OCI-M1 (cell line): ENCODE data around the gene KCNMA1.
A peak's percentile ranks its signal among the peaks of the same experiment; 100 is the strongest.
"Not testable (repeated sequence)": the region's sequence is repeated elsewhere in the genome, so short reads cannot be mapped to it uniquely, and the experiment has no call there.

ENCODE experiments used
- DNase-seq: peaks from one replicate; lab custom pipeline; 2025; lab: John Stamatoyannopoulos, UW

The KCNMA1 gene

GRCh38 chr10:77416311-77417135 is 221.1 kb downstream of the KCNMA1 start:
- no peak for DNase-seq

- DNase-seq, result no peak
Observed at GRCh38 chr10:77415313-77415960, 222.2 kb downstream of the KCNMA1 start.

GRCh38 chr10:77413231-77413630 is 224.4 kb downstream of the KCNMA1 start:
- no peak for DNase-seq

- not testable (repeated sequence) for DNase-seq
Observed at GRCh38 chr10:77412573-77413133, 225.0 kb downstream of the KCNMA1 start.

GRCh38 chr10:77411805-77412204 is 225.8 kb downstream of the KCNMA1 start:
- no peak for DNase-seq

GRCh38 chr10:77410523-77410922 is 227.1 kb downstream of the KCNMA1 start:
- DNase-seq, result no peak

- DNase-seq, result no peak
Observed at GRCh38 chr10:77409697-77410471, 227.7 kb downstream of the KCNMA1 start.

- no peak for DNase-seq
Observed at GRCh38 chr10:77408259-77408658, 229.3 kb downstream of the KCNMA1 start.

GRCh38 chr10:77406764-77407430 is 230.7 kb downstream of the KCNMA1 start:
- no peak for DNase-seq

- peak; percentile 71 for DNase-seq
Observed at GRCh38 chr10:77405771-77406241, 231.8 kb downstream of the KCNMA1 start.

GRCh38 chr10:77404810-77405209 is 232.8 kb downstream of the KCNMA1 start:
- DNase-seq, result no peak

GRCh38 chr10:77403761-77404160 is 233.8 kb downstream of the KCNMA1 start:
- DNase-seq, result no peak

- DNase-seq, result no peak
Observed at GRCh38 chr10:77401683-77402082, 235.9 kb downstream of the KCNMA1 start.

- DNase-seq, result no peak
Observed at GRCh38 chr10:77400033-77400432, 237.6 kb downstream of the KCNMA1 start.

GRCh38 chr10:77398986-77399755 is 238.4 kb downstream of the KCNMA1 start:
- DNase-seq, result no peak

- DNase-seq, result no peak
Observed at GRCh38 chr10:77398558-77398957, 239.1 kb downstream of the KCNMA1 start.

- DNase-seq, result no peak
Observed at GRCh38 chr10:77397103-77397502, 240.5 kb downstream of the KCNMA1 start.

GRCh38 chr10:77396290-77396689 is 241.3 kb downstream of the KCNMA1 start:
- no peak for DNase-seq

GRCh38 chr10:77393821-77394501 is 243.6 kb downstream of the KCNMA1 start:
- DNase-seq, result no peak

GRCh38 chr10:77393411-77393810 is 244.2 kb downstream of the KCNMA1 start:
- no peak for DNase-seq
